Activated CD4-positive, alpha-beta T cell treated with anti-CD3 and anti-CD28 coated beads, Interleukin-2, Interleukin-6, amounts not matched to agents 100 ng/mL and 50 ng/mL, durations not matched to agents 16 hours and 8 hours (primary cell): ENCODE measurements around the gene UBR3.

Source experiments
- DNase-seq: peaks from one replicate; pipeline ENCODE4 v3.0.0-alpha.2; 2020

Gene UBR3

GRCh38 chr2:169961911-169962310 lies 134.7 kb downstream of the UBR3 start:
- DNase-seq, result no peak

DNA sequence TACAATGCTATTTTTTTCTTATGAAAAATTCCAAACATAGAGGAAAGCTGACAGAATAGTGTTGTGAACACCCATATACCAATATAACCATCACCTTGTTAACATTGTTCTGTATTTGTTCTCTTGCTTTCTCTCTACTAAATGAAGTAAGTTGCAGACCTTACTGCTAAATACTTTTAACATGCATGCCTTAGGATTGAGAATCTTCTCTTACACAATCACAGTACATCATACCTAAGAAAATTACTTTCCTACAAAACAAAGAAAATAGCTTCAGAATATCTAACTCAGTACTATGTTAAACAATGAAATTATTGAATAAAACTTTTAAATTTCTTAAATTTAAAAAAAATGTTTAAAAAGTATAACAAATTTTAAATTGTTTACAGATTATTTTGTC lies 136.5 kb downstream of the UBR3 start:
- DNase-seq, result no peak

- DNase-seq, result no peak
These were observed 137.5 kb downstream of the UBR3 start for GRCh38 chr2:169964740-169965139.

- DNase-seq, result no peak
These were observed 138.2 kb downstream of the UBR3 start for GRCh38 chr2:169965495-169965894.

DNA sequence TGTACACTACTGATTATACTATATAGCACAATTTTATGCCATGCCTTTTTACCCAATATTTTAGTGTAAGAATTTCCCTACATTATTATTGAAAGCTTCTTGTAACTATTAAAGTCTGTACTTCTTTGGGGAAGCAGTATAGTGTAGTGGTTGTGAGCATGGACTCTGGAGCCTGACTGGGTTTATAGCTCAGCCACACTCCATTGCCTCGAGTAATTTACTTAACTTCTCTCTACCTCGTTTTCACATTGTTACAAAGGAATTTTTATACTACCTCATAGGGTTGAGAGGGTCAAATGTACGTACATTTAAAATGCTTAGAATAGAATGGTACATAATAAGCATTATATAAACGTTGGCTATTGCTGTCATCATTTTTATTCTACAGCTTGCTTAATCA lies 139.2 kb downstream of the UBR3 start:
- no peak for DNase-seq

DNA sequence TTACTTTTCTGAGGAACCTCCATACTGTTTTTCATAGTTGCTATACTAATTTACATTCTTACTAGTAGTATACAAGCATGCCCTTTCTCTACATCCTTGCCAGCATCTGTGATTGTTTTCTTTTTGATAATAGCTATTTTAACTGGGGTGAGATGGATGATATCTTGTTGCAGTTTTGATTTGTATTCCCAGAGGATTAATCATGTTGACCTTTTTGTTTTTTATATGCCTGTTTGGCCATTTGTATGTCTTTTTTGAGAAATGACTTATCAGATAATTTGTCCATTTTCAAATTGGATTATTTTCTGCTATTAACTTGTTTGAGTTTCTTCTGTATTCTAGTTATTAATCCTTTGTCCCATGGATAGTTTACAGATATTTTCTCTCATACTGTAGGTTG lies 141.5 kb downstream of the UBR3 start:
- DNase-seq, result no peak

DNA sequence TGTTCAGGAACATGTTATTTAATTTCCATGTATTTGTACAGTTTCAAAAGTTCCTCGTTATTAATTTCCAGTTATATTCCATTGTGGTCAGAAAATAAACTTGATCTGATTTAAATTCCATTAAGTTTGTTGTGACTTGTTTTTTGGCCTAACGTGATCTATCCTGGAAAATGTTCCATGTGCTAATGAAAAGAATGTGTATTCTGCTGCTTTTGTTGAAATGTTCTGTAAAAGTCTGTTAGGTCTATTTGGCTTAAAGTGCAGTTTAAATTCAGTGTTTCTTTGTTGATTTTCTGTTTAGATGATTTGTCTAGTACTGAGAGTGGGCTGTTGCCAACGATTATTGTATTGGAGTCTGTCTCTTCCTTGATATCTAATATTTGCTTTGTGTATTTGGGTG lies 148.0 kb downstream of the UBR3 start:
- DNase-seq, result no peak

DNA sequence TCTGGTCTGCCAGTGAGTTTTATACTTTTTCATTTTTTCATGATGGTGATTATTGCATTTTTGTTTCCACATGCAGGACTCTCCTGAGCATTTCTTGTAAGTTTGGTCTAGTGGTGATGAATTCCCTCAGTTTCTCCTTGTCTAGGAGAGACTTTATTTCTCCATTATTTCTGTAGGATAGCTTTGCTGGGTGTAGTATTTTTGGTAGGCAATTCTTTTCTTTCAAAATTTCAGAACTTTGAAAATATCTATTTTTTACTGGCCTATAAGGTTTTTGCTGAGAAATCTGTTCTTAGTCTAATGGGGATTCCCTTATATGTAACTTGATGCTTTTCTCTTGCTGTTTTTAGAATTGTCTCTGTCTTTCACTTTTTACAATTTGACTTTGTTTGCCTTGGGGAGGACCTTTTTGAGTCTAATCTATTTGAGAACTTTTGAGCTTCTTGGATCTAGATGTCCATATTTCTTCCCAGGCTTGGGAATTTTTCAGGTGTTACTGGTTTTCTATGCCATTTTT lies 149.1 kb downstream of the UBR3 start:
- no peak for DNase-seq

DNA sequence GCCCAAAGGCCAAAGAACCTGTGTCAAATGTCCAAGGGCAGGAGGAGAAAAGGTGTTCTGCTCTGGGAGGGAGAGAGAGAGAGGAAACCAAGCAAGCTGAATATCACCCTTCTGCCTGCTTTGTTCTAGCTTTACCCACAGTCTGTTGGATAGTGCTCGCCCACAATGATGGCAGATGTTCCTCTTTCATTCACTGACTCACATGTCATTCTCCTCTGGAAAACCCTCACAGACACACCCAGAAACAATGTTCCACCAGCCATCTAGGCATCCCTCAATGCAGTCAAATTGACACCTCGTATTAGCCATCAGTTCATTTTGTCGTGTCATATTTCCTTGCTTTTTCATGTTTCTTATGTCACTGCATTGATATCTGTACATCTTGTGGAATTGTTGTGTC lies 150.3 kb downstream of the UBR3 start:
- DNase-seq, result no peak

GRCh38 chr2:169978402-169979017 lies 151.3 kb downstream of the UBR3 start:
- DNase-seq, result no peak

DNA sequence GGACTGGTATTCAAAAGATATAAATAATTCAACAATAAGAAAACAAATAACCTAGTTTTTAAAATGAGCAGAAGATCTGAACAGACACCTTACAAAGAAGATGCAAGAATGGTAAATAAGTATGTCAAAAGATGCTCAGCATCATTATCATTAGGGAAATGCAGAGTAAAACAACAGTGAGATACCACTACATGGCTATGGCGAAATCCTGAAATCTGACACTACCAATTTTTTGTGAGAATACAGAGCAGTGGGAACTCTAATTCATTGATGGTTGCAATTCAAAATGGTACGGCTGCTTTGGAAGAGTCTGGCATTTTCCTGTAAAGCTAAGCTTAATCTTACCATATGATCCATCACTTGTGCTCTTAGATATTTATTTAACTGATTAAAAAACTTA lies 151.8 kb downstream of the UBR3 start:
- no peak for DNase-seq

DNA sequence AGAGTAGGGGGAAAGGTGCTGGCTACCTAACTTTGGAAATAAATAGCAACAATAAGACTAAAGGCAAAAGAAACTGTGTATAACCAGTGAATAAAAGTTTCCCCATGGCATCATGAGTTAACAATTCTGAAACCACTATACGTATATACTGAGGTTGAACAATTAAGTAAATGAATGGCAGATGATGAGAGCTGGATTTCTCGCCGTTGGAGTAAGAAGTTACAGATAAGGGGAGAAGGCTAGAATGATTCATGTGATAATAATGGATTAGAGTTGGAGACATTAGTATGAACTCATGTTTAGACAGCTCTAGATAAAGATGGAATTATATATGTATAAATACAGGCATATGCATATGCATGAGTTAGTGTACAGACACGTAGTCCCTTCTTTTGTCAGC lies 152.7 kb downstream of the UBR3 start:
- no peak for DNase-seq

- DNase-seq, result no peak
These were observed 153.4 kb downstream of the UBR3 start for GRCh38 chr2:169980643-169981042.

- DNase-seq, result no peak
These were observed 155.7 kb downstream of the UBR3 start for GRCh38 chr2:169982929-169983328.

- DNase-seq, result no peak
These were observed 156.3 kb downstream of the UBR3 start for GRCh38 chr2:169983506-169983905.

- DNase-seq, result no peak
These were observed 156.9 kb downstream of the UBR3 start for GRCh38 chr2:169984145-169984544.

DNA sequence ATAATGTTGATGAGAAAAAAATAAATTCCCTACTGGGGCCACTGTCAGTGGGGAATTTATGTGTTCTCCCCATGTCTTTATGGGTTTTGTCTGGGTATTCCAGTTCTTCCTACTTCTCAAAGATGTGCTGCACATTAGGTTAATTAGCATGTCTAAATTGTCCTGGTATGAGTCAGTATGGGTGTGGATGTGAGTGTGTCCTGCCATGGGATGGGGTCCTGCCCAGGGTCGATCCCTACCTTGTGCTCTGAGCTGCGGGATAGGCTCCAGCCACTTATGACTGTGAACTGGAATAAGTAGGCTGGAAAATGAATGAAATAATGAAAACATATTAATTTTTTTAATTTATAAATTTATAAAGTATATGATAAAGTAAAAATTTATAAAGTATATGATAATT lies 167.5 kb downstream of the UBR3 start:
- no peak for DNase-seq

GRCh38 chr2:169997140-169997887 lies 170.1 kb downstream of the UBR3 start:
- DNase-seq, result no peak

GRCh38 chr2:169999054-169999453 lies 171.8 kb downstream of the UBR3 start:
- DNase-seq, result no peak

DNA sequence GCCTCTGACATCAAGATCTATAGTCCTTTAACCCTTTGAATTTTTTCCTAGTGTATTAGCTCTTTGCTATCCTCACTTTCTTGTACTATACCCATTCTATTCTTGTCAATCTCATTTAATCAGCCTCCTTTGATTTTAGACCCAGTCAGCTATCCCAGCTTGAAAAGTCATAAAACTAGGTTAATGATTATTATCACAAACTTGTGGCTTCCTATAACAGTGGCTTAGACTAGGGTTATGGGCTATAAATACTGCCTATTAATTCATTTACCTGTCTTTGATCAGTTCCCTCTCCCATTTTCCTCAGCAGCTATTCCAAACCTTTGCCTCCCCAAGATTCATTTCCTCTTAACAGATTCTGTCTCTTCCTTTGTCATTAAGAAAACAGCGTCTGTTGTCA lies 174.8 kb downstream of the UBR3 start:
- DNase-seq, result no peak

DNA sequence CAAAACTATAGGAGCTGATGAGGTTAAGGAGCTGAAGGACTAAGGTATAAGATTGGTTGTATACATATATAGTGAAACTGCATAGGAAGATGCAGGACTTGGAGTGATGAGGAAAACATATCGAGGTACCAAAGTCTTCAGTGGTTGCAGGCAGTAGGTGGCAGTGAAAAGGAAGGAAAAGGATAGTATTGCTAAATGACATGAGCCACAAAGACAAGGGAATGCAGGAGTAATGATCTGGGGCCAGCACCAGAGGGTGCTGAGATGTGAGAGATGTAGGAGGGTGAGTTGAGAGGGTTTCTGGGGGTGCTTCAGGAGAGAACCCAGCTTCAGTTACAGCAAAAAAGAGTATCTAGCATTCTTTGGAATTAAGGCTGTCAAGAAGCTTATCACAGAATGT lies 178.4 kb downstream of the UBR3 start:
- no peak for DNase-seq

DNA sequence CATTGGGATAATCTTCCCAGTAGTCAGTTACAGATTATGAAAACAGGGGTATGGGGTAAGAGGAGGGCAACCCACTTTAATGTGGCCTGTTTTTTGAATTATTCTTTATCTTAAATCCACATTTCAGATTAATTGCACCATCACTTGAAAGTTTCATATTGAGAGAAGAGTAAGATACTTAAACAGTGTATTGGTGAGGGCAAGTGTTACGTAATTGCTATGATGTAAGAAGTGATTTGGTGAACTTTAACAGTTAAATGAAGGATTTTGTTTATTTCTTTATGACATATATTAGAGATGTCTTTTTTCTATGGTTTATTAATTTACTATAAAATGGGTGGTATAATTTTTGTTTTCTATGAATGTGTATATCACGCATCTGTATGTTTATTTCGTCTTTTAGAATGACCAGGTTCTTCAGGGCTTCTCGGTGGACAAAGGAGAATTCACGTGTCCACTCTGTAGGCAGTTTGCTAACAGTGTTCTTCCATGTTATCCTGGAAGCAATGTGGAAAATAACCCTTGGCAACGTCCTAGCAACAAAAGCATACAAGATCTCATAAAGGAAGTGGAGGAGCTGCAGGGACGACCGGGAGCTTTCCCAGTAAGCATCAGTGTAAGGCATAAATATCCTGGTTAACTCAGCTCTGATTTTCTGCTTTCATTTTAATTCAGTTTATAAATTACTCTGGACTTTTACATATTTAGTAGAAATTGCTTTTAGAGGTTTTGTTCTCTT lies 179.5 kb downstream of the UBR3 start:
- DNase-seq, result no peak

- no peak for DNase-seq
These were observed 182.0 kb downstream of the UBR3 start for GRCh38 chr2:170009209-170009608.

- no peak for DNase-seq
These were observed 185.5 kb downstream of the UBR3 start for GRCh38 chr2:170012773-170013172.
